ENCODE results near the gene SLC17A7. TPM values are rescaled to one million over a fixed set of nuclear protein-coding genes. Genes with fewer than 3 reads are reported as not detected.
A peak's percentile ranks its signal among the peaks of the same experiment; 100 is the strongest.

Gene SLC17A7
- total and polyA plus RNA-seq, 2 donors (not counting 1 experiment from before 2014, with no cell fraction given) = 0.60 to 0.89 TPM

DNA sequence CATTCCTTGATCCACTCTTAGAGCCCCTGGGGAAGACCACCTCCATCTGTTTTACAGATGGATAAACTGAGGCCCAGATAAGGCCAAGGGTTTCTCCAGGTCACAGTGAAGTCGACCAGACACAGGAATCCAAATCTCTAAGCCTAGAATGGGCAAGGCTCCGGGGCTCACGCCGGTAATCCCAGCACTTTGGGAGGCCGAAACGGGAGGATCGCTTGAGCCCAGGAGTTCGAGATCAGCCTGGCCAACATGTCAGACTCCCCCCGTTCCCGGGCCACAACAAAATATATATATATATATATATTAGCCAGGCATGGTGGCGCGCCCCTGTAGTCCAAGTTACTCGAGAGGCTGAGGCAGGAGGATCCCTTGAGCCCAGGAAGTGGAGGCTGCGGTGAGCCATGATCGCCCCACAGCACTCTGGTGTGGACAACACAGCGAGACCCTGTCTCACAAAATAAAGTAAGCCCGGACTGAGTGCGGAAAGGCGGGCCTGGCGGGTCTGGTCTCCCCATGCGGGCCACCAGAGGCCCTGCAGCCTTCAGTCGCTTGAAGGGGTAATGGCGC lies 45.5 kb upstream of the SLC17A7 start:
- H4K20me1 ChIP-seq (ENCODE audit: control insufficient read depth, insufficient read depth, low read length, poor library complexity, severe bottlenecking) = peaks cover 43% of the 10 kb centered on the region
- peak overlapping the region in 3 of 5 experiments; percentile 23 to 38 (median 31) for H3K4me3 ChIP-seq (ENCODE audit: control extremely low read depth in 1 of 5, extremely low read depth in 1 of 5, insufficient read depth in 1 of 5, low read depth in 2 of 5, low read length in 4 of 5)
- DNase-seq (peak; percentile 20), ATAC-seq (ENCODE audit: low read depth) (no peak)
- no peaks in the 10 kb centered on the region for H3K9me3 ChIP-seq (ENCODE audit: control extremely low read depth in 1 of 3, control insufficient read depth in 2 of 3, insufficient read depth in 1 of 3, low read length in 2 of 3)
- H3K9ac ChIP-seq (ENCODE audit: low read length) = no peak overlapping the region
- H3K36me3 ChIP-seq (replicated peaks in 1 of 2; ENCODE audit: control extremely low read depth in 1 of 2, control insufficient read depth in 1 of 2, extremely low read depth in 1 of 2, insufficient read depth in 2 of 2, low read length in 1 of 2) = peaks cover 10 to 29% of the 10 kb centered on the region in 2 experiments
- intact Hi-C loops (cut with micrococcal nuclease) = loop anchor here (1.0 kb wide), 4 partner anchors 10 to 35 kb away; partner anchors contain the start of genes FLT3LG, PIH1D1 and RPS11
- H3K4me3 Mint-ChIP-seq = peak overlapping the region; percentile 99
- no peaks in the 10 kb centered on the region for H3K27me3 Mint-ChIP-seq
- peak overlapping the region; percentile 97 for H3K27ac Mint-ChIP-seq
- H3K27me3 ChIP-seq (replicated peaks in 1 of 4; ENCODE audit: control extremely low read depth in 1 of 4, control insufficient read depth in 3 of 4, insufficient read depth in 4 of 4, low read length in 3 of 4) = no peaks in the 10 kb centered on the region
- H3K9me3 Mint-ChIP-seq (ENCODE audit: insufficient read depth) = no peaks in the 10 kb centered on the region
- peak overlapping the region; percentile 64 for H3K4me2 ChIP-seq (replicated peaks; ENCODE audit: low read depth, low read length, poor library complexity, severe bottlenecking)
- H3K79me2 ChIP-seq (ENCODE audit: control insufficient read depth, insufficient read depth, low read length) = peaks cover 40% of the 10 kb centered on the region
- CTCF ChIA-PET = no interaction called here
- WGBS (ENCODE audit: insufficient coverage) = 51% methylated on average over 15 of the region's 23 CpGs
- H3K4me1 ChIP-seq (ENCODE audit: control insufficient read depth in 2 of 2, insufficient read depth in 2 of 2, low read length in 2 of 2) = peaks cover 17 to 36% of the 10 kb centered on the region in 2 donors
- H3K27ac ChIP-seq (ENCODE audit: low read length in 2 of 2) = peak overlapping the region; percentile 71 to 97
- H3K4me1 Mint-ChIP-seq = peaks cover 38% of the 10 kb centered on the region
- POLR2A ChIA-PET = interaction anchor here (1.1 to 3.9 kb wide), 4 partner anchors 9 to 153 kb away, joined by 6 to 17 read pairs (median 12); partner anchors contain the start of gene RPS11
- TF ChIP-seq EZH2 (IDR thresholded peaks at IDR 0.05; ENCODE audit: borderline replicate concordance, insufficient read depth, low read depth, low read length, poor library complexity, severe bottlenecking) = no peak
- TF ChIP-seq, protein P1, sequence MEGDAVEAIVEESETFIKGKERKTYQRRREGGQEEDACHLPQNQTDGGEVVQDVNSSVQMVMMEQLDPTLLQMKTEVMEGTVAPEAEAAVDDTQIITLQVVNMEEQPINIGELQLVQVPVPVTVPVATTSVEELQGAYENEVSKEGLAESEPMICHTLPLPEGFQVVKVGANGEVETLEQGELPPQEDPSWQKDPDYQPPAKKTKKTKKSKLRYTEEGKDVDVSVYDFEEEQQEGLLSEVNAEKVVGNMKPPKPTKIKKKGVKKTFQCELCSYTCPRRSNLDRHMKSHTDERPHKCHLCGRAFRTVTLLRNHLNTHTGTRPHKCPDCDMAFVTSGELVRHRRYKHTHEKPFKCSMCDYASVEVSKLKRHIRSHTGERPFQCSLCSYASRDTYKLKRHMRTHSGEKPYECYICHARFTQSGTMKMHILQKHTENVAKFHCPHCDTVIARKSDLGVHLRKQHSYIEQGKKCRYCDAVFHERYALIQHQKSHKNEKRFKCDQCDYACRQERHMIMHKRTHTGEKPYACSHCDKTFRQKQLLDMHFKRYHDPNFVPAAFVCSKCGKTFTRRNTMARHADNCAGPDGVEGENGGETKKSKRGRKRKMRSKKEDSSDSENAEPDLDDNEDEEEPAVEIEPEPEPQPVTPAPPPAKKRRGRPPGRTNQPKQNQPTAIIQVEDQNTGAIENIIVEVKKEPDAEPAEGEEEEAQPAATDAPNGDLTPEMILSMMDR (IDR thresholded peaks at IDR 0.05) = no peak
- H2AFZ ChIP-seq (ENCODE audit: insufficient read depth, low read depth, low read length, poor library complexity, severe bottlenecking) = peak overlapping the region; percentile 86

DNA sequence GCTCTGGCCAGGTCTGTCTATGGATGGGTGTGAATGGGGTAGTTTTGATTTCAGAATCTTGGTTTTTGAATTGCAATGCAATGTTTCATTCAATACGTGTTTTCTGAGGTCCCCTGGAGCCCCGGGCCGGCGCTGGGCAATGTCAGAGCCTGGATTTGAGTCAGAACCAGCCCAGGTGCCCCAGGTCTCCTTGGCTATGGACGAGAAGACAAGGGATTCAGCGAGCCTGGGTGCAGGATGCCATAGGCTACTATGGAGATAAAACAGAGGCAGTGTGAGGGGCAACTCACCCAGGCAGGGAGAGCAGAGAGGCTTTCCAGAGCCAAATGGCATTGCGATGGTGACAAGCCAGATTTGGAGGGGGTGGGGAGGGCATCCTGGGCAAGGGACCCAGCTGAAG lies 44.9 kb upstream of the SLC17A7 start:
- DNase-seq = no peak
- H3K79me2 ChIP-seq (ENCODE audit: control insufficient read depth, insufficient read depth, low read length) = peaks cover 40% of the 10 kb centered on the region
- no peak overlapping the region for H3K9ac ChIP-seq (ENCODE audit: low read length)
- H3K27me3 ChIP-seq (replicated peaks in 1 of 4; ENCODE audit: control extremely low read depth in 1 of 4, control insufficient read depth in 3 of 4, insufficient read depth in 4 of 4, low read length in 3 of 4) = no peaks in the 10 kb centered on the region
- Mint-ChIP-seq H3K4me3 (no peak overlapping the region), H3K27me3 (no peaks in the 10 kb centered on the region), H3K27ac (peak overlapping the region; percentile 56), H3K9me3 (ENCODE audit: insufficient read depth) (no peaks in the 10 kb centered on the region), H3K4me1 (peaks cover 38% of the 10 kb centered on the region)
- CTCF ChIA-PET = no interaction called here
- H4K20me1 ChIP-seq (ENCODE audit: control insufficient read depth, insufficient read depth, low read length, poor library complexity, severe bottlenecking) = peaks cover 38% of the 10 kb centered on the region
- H3K36me3 ChIP-seq (replicated peaks in 1 of 2; ENCODE audit: control extremely low read depth in 1 of 2, control insufficient read depth in 1 of 2, extremely low read depth in 1 of 2, insufficient read depth in 2 of 2, low read length in 1 of 2) = peaks cover 10 to 24% of the 10 kb centered on the region in 2 experiments
- no peak overlapping the region for H3K27ac ChIP-seq (ENCODE audit: low read length in 2 of 2)
- ATAC-seq (ENCODE audit: low read depth) = no peak
- H3K4me2 ChIP-seq (replicated peaks; ENCODE audit: low read depth, low read length, poor library complexity, severe bottlenecking) = peak overlapping the region; percentile 64
- intact Hi-C loops (cut with micrococcal nuclease) = no loop called here
- POLR2A ChIA-PET = interaction anchor here (3.9 kb wide), 1 partner anchor 10 kb away, joined by 11 read pairs; the partner anchor contains the start of gene RPS11
- H3K9me3 ChIP-seq (ENCODE audit: control extremely low read depth in 1 of 3, control insufficient read depth in 2 of 3, insufficient read depth in 1 of 3, low read length in 2 of 3) = no peaks in the 10 kb centered on the region
- peaks cover 17 to 36% of the 10 kb centered on the region in 2 donors for H3K4me1 ChIP-seq (ENCODE audit: control insufficient read depth in 2 of 2, insufficient read depth in 2 of 2, low read length in 2 of 2)
- H2AFZ ChIP-seq (ENCODE audit: insufficient read depth, low read depth, low read length, poor library complexity, severe bottlenecking) = no peak overlapping the region
- no peak overlapping the region for H3K4me3 ChIP-seq (ENCODE audit: control extremely low read depth in 1 of 5, extremely low read depth in 1 of 5, insufficient read depth in 1 of 5, low read depth in 2 of 5, low read length in 4 of 5)
- WGBS (ENCODE audit: insufficient coverage) = 97% methylated on average over 7 of the region's 7 CpGs
- no peak for TF ChIP-seq EZH2 (IDR thresholded peaks at IDR 0.05; ENCODE audit: borderline replicate concordance, insufficient read depth, low read depth, low read length, poor library complexity, severe bottlenecking)
- TF ChIP-seq, protein P1 (IDR thresholded peaks at IDR 0.05) = no peak
